H1 (cell line): ENCODE measurements around the gene CHRDL2. TPM values are rescaled to one million over a fixed set of nuclear protein-coding genes. Genes with fewer than 3 reads are reported as not detected.
A peak's percentile ranks its signal among the peaks of the same experiment; 100 is the strongest.

Experiments
- ATF3 ChIP-seq: IDR thresholded peaks from 2 replicates; pipeline ENCODE4 v1.6.1; 2011; ENCODE audit warnings: low read depth, mild to moderate bottlenecking, low read length; ENCODE audit not compliant: insufficient read depth
- CHD2 ChIP-seq: IDR thresholded peaks from 2 replicates; pipeline ENCODE4 v1.6.1; 2012; ENCODE audit warnings: low read length, improper control_type of control experiment
- CTCF ChIP-seq, 3 experiments: IDR thresholded peaks; 1 replicate in 2 of 3; 2 replicates in 1 of 3; pipeline versions ENCODE4 v1.5.1 to v1.6.1; 2011; ENCODE audit warnings: low read length in 3 of 3, mild to moderate bottlenecking in 3 of 3, inconsistent platforms in 2 of 3, low read depth in 1 of 3, moderate library complexity in 1 of 3; ENCODE audit not compliant: insufficient read depth in 1 of 3; ENCODE audit errors: control extremely low read depth in 1 of 3
- EGR1 ChIP-seq: IDR thresholded peaks from 2 replicates; pipeline ENCODE4 v1.6.1; 2011; ENCODE audit warnings: low read depth, low read length, borderline replicate concordance
- TCF12 ChIP-seq: IDR thresholded peaks from 2 replicates; pipeline ENCODE4 v1.6.1; 2011; ENCODE audit warnings: low read depth, mild to moderate bottlenecking, low read length
- polyA plus RNA-seq, 7 experiments: library from polyadenylated mRNA; depleted of rRNA in 3 of 7; stranded (reverse) in 5 of 7; unstranded in 2 of 7; fragments of >200 nt in 5 of 7; fragments of 200-250 nt in 2 of 7; gene quantifications; 1 replicate in 5 of 7; 2 replicates in 1 of 7; 4 replicates in 1 of 7; pipeline versions ENCODE4 v1.2.1 to v1.2.3, GENCODE V29; 2011 to 2013; ENCODE audit warnings: missing spikeins in 2 of 7, mixed read lengths in 2 of 7
- total RNA-seq: library from RNA; stranded (reverse); fragmentation: NEBNext Ultra II Directional; extraction: Animal tissue kit (Norgen Biotek cat#: 25700); gene quantifications from 2 replicates; pipeline ENCODE4 v1.2.1, GENCODE V29; 2021

Gene CHRDL2
- total and polyA plus RNA-seq, 2 of the 8 experiments (the other 6 are each of a cell fraction or from before 2014, with no cell fraction given), result 0.26 to 0.48 TPM

- TF ChIP-seq CTCF (IDR thresholded peaks at IDR 0.05; ENCODE audit: control extremely low read depth in 1 of 3, insufficient read depth in 1 of 3, low read depth in 1 of 3, low read length in 3 of 3) (peak; percentile 51 to 73 (median 66)), CHD2 (no peak), ATF3 (no peak), EGR1 (no peak), TCF12 (no peak)
Measured at GRCh38 chr11:74701351-74701750, 29.9 kb downstream of the CHRDL2 start (continued).
